Stimulated activated CD8-positive, alpha-beta memory T cell treated with anti-CD3 and anti-CD28 coated beads, Interleukin-4, amount 100 ng/mL, for 24 hours (primary cell): ENCODE measurements around the gene BCAS1.
"Not testable (repeated sequence)": the region's sequence is repeated elsewhere in the genome, so short reads cannot be mapped to it uniquely, and the experiment has no call there.

Experiments used
- DNase-seq: peaks from one replicate; pipeline ENCODE4 v3.0.0-alpha.2; 2020; ENCODE audit warnings: low read depth

Gene BCAS1

DNA sequence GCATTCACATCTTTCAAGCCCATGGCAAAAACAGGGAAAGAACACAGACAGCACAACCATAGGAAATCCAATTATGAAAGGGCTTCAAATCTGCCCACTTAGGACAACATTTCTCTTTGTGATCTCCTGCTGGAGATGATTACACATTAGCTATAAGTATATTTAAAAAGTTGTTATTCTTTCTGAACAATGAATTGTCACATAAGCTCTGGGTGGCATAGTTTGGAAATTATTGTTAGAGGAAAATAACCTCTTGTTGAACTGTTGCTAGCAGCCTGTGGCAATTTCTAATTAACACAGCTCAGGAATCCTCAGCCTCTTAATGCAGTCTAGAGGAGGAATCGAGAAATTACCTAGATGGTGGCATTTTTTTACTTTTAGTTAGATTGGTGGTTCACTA is 54.9 kb downstream of the BCAS1 start:
- DNase-seq = no peak

DNA sequence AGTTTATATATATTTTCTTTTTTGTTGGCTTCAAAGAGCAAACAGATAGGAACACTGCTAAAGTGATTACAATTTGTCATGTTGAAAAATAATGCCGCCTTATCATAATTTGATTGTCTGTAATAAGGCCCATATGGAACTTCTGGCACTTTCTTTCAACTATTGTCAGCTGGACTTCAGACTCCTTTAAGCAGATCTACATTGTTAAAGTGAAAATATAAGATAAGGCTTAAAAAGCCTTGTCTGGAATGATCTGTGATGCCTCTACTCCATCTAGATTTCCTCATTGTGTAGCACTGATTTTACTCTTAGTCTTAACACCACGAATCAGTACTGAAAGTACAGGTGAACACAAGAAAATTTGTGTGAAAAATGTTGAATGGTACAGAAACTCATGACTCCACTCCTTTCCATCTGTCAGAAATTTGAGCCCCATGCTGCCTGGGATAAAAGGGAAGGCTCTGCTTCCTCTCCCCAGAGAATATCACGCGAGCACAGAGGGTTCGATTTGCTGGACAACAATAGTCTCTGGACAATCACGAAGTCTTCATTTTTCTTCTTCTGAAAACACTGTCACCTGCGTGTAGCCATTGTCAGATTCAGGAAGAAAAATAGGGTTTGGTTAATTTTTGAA is 56.0 kb downstream of the BCAS1 start:
- DNase-seq = no peak

DNA sequence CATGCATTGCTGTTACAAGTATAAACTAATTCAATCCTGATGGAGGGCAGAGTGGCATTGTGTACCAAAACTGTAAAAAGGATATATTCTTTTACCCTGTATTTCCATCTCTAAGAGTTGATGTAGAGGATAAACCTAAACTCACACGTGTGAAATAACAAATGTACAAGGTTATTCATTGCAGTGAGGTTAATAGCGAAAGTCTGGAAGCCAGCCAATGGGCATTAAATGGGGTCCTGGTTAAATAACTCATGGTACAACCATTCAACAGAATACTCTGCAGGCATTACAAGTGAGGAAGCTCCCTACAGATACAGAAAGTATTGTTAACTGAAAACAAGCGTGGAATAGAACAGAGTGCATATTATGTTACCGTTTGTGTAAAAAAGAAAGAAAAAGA is 56.9 kb downstream of the BCAS1 start:
- DNase-seq = no peak

DNA sequence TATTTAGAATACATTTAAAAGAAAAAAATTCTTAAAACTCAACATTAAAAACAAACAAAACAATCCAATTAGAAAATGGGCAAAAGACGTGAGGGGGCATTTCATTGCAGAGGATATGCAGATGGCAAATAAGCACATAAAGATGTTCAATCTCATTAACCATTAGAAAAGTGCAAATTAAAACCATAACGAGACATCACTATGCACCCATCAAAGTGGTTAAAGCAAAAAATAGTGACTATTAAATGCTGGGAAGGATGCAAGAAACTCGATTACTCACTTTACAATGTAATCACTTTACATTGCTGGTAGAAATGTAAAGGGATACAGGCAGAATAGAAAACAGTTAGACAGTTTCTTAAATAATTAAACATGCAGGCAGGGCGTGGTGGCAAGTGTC is 59.0 kb downstream of the BCAS1 start:
- no peak for DNase-seq

GRCh38 chr20:54006216-54006615 is 64.2 kb downstream of the BCAS1 start:
- not testable (repeated sequence) for DNase-seq

DNA sequence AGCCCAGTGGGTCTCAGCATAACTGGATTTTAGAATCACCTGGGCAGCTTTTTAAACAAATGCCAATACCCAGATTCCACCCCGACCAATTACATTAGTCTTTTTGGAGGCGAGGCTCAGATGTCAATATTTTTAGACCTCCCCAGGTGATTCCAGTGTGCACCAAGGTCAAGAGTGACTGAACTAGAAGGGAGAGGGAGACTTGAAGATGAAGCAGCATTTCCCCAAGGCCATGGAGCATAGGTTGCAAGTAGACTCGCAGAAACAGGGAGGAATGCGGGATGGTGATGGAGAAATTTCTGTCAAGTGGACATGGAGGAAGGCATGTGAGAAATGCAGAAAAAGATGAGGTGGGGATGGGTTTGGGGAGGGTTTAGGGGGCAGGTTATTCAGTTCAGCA is 64.9 kb downstream of the BCAS1 start:
- DNase-seq = no peak

DNA sequence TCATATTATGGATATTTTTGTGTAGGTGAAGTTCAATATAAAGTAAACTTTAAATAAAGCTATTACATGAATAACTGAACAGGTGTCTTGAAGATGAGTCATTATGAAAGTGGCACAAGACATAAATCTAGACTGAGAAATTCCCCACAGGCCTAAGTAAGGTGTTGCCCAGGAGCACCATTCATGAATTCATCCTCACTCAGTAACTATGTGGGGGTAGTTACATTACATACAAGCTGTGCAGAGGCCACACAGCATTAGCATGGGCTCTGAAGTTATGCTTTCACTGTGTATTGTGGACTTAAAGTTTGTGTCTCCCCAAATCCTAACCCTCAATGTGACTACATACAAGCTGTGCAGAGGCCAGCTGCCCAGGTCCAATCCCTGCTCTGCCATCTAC is 65.9 kb downstream of the BCAS1 start:
- no peak for DNase-seq

- no peak for DNase-seq
Observed at GRCh38 chr20:54002741-54003140, 67.7 kb downstream of the BCAS1 start.

DNA sequence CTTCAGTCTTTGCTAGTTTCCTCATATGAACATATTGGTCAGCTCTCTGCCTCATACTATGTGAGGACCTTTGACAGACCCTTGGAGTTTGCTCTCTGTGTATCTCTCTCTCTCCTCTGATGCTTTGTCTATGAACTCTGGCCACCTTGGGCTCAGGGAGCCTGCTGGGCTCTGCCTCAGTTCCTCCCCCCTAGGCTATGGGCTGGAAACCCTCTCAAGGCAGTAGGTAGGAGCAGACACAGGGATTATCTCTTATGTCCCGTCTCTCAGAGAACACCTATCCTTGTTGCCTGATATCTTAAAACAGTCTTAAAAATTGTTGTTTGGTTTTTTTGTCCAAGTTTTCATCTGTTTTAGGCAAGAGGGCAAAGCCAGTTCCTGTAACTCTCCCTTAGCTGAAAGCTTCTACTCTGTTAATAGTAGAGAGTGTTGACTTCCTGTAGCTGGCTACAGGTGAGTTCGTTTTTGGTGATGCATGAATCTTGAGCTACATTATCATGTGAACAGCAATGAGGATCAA is 68.3 kb downstream of the BCAS1 start:
- no peak for DNase-seq

DNA sequence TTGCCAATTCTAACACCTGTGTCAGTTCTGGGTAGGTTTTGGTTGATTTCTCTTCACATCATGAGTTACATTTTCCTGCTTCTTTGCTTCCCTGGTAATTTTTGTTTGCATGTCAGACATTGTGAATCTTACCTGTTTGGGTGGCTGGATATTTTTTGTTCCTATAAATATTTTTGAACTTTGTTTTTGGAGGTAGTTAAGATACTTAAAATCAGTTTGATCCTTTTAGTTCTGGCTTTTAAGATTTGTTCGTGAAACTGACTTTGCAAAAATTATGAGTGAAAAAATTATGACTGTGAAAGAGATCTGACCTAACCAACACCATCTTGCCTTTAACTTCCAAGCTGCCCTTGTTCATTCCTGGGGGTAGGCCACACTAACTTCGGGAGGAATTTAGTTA is 69.5 kb downstream of the BCAS1 start:
- no peak for DNase-seq

DNA sequence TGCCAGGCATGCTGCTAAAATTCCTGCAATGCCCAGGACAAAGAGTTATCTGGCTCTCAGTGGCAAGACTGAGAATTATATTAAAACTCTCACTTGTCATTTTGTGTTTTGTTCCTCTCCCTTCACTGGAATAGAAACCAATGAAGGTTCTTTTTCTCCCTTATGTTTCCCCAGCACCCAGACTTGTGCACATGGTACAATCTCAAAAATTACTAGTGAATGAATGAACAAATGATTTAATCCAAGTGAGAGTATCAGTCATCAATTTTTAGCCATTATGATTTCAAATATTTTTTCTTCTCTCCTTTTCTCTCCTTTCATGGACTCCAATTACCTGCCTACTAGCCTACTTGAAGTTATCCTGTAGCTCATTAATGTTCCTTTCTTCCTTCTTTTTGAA is 70.1 kb downstream of the BCAS1 start:
- no peak for DNase-seq

GRCh38 chr20:53999077-53999476 is 71.3 kb downstream of the BCAS1 start:
- DNase-seq = no peak

DNA sequence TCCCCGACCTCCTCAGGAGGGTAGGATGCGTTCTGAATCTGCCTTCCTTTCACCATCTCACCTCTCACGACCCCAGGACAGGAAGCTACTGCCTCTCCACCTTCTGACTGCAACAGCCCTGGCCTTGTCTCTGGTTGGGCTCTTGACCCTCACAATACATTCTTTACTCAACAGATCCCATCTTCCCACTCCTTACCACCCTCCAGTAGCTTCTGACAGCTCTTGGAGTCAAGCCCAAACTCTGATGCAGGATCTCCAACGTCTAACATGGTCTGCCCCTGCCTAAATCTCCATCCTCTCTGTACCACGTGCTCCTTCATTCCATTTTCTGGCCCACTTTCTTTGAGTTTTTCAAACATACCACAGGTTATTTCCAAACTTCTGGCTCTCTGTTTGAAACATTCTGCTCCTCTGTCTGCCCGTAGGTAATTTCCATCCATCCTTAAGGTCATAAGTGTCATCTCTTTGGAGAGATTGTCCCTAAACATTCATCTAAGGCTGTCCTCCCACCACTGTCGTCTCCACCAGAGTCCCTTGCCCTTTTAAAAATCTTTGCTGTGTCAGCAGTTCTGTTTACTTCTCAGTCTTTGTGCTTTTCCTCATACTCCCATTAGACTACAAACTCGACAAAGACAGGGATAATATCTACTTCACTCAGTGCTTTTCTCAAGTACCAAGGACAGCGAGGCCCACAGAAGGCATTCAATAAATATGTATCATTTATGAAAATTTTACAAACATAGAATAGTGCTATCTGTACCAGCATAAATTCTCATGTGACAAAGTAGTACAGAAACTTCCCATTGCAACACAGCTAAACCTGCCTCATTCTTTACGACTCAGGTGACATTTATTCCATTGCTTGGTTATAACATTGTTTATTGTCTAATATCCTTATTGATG is 73.6 kb downstream of the BCAS1 start:
- no peak for DNase-seq

GRCh38 chr20:53995949-53996348 is 74.4 kb downstream of the BCAS1 start:
- DNase-seq = no peak

DNA sequence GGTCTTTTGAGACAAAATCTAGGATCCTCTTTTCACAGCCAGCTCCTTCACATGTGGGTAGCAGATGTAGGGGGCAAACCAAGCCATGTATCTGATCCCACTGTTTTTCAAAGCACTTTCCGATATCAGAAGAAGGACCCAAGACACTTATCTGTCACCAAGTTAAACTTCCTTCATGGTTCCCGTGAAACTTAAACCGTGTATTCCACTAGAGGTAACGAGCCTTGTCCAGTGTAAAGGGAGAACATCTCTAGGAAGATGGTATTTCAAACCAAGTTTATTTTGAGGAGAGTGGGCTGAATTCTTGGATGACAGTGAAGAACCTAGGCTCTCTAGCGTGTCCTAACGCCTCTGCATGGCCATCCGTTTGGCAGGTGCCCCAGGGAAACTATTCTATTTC is 76.3 kb downstream of the BCAS1 start:
- DNase-seq = no peak

DNA sequence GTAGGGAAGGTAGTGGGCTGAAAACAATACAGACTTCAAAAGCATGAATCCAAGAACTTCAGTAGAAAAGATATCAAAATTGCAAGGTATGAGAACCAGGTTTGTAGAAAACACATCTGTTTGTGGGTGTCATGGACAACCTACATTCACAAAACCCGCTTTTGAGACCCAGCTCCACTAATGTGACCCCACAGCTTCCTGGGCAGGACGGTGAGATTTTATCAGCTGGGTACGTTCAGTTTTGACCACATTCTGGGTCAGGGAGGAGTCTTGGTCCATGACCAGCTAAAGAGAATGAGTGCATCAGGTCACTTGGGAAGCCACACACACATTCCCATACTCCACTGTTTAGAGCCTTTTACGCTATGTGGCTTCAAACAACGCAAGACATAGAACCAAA is 77.1 kb downstream of the BCAS1 start:
- no peak for DNase-seq

GRCh38 chr20:53990768-53991450 is 79.5 kb downstream of the BCAS1 start:
- no peak for DNase-seq

DNA sequence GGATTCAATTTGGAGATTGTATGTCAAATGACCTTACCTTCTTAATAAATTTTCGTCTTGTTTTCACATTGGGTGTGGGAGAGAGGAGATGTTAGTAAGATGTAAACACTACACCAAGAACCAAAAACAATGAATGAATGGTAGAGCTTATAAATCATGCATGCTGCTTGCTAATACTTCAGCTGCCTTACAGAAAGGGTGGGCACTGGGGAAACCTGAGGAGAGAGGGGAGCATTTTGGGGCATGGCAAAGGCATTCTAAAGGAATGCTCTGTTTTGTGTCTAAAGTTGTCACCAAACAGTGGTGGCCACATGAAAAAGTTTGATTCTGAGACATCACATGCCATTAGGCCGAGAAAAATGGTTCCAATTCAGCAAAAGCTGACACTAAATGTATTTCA is 80.4 kb downstream of the BCAS1 start:
- DNase-seq = no peak

DNA sequence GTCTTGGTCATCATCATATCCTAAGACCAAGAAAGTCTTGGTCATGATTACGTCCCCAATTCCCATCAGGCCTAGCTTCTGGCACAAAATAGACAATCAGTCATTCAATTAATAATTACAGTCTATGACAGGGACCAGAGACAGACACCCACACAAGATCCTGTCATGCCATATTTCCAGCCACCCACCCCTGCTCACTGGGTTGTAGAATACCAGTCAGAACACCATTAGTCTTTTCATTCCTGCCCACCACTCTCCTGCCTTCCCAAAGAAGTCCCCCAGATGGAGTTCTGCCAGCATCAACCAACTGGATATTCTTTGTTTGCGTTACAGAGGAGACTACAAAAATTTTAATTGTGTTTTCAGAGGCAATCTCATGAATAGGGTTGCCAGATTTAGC is 81.0 kb downstream of the BCAS1 start:
- DNase-seq = no peak

GRCh38 chr20:53986037-53986650 is 84.2 kb downstream of the BCAS1 start:
- DNase-seq = no peak

DNA sequence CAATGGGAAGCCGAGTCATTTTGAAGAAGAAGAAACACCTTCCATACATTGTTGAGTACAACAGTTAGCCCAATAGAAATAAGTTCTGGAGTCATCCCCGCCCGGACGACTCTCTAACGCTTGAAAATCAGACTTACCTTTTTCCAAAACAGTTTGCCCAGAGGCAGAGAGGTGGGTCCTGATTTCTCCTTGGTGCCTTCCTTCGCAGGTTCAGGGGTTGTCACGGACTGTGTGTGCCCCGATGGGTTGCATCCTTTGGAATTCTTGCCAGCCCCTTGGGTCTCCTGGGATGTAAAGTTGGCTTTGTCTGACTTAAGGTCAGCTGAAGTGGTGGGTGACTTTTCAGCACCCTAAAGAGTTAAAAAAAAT is 85.3 kb downstream of the BCAS1 start:
- no peak for DNase-seq

- DNase-seq = no peak
Observed at GRCh38 chr20:53984356-53985149, 85.8 kb downstream of the BCAS1 start.
